NAMALWA (cell line): Measurements from ENCODE around the gene KCNJ4.

Experiments used
- DNase-seq: peaks from one replicate; pipeline ENCODE4 v3.0.0-alpha.2; 2015; ENCODE audit warnings: low spot score

Gene KCNJ4

GRCh38 chr22:38429499-38430068, 25.4 kb downstream of the KCNJ4 start:
- DNase-seq: no peak

DNA sequence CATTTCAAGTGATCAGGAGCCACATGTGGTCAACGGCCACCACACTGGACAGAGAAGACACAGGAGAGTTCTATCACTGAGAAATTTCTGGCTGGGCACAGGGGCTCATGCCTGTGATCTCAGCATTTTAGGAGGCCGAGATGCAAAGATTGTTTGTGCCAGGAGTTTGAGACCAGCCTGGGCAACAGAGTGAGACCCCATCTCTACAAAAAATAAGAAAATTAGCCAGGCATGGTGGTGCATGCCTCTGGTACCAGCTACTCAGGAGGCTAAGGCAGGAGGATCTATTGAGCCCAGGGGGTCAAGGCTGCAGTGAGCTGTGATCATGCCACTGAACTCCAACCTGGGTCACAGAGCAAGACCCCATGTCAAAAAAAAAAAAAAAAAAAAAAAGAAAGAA, 26.3 kb downstream of the KCNJ4 start:
- DNase-seq: no peak

DNA sequence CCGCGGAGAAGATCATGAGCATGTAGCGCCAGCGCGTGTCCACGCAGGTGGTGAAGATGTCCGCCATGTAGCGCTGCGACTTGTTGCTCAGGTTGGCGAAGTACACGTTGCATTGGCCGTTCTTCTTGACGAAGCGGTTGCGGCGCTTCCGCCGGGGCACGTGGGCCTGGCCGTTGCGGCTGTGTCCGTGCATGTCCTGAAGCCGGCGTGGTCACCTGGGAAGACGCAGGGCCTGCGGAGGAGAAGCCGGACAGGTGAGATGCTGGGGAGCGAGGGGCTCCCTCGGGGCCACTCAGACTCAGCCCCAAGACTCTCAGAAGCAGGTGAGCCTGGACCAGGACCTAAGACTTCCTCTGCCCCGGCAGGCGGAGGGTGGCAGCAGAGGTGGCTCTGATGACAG, 27.1 kb downstream of the KCNJ4 start:
- DNase-seq: no peak

DNA sequence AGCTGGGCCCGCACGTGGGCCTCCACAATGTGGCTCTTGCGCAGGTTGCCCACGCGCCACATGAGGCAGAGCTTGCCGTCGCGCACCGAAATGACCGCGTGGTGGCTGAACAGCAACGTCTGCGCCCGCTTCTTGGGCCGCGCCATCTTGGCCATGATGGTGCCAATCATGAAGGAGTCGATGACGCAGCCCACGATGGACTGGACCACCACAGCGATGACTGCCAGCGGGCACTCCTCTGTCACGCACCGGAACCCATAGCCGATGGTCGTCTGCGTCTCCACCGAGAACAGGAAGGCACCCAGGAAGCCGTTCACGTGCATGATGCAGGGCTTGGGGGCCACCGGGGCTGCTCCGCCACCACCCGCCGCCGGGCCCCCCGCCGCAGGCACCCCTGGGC, 27.5 kb downstream of the KCNJ4 start:
- no peak for DNase-seq

- DNase-seq: no peak
These were observed 28.4 kb downstream of the KCNJ4 start for GRCh38 chr22:38426628-38427027.

DNA sequence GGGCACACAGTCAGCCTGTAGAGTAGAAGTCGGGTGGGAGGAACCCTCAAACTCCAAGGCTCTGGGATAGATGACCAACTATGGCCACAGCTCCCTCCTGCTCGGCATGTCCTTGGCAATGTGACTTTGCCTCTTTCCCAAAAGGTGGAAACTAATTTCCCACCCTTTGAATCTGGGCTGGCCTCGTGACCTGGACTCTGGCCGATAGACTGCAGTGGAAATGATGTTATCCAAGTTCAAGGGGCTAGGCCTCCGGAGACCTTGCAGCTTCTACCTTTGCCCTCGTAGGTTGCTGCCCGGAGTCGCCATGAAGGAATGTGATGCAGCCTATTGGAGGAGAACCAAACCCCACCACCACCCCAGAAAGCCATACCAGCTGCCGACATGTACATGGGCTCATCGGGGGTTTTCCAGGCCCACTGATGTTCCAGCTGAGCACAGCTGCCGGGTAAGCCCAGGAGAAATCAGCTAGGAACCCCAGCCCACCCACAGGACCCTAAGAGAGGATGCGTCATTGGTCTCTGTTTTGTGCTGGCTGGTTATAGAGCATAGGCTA, 30.4 kb downstream of the KCNJ4 start:
- DNase-seq: no peak

GRCh38 chr22:38423512-38424503, 31.2 kb downstream of the KCNJ4 start:
- no peak for DNase-seq

GRCh38 chr22:38422611-38423511, 32.1 kb downstream of the KCNJ4 start:
- no peak for DNase-seq

DNA sequence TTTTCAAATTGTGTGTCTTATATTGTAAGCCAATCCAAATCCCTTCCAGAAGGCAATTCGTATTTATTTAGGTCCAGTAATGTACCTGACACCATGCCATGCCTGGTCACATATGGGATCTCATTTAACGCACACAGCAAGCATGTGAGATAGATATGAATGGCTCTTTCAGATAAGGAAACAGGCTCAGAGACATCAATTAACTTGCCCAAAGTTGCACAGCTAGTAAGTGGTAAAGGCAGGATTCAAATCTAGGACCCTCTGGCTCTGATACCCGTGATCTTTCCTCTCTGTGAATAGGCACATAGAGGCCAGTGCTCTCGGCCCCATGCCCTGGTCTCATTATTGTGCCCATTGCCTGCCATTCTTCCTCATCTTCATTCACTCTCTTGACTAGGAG, 34.3 kb downstream of the KCNJ4 start:
- no peak for DNase-seq

- no peak for DNase-seq
These were observed 35.2 kb downstream of the KCNJ4 start for GRCh38 chr22:38419858-38420160.

DNA sequence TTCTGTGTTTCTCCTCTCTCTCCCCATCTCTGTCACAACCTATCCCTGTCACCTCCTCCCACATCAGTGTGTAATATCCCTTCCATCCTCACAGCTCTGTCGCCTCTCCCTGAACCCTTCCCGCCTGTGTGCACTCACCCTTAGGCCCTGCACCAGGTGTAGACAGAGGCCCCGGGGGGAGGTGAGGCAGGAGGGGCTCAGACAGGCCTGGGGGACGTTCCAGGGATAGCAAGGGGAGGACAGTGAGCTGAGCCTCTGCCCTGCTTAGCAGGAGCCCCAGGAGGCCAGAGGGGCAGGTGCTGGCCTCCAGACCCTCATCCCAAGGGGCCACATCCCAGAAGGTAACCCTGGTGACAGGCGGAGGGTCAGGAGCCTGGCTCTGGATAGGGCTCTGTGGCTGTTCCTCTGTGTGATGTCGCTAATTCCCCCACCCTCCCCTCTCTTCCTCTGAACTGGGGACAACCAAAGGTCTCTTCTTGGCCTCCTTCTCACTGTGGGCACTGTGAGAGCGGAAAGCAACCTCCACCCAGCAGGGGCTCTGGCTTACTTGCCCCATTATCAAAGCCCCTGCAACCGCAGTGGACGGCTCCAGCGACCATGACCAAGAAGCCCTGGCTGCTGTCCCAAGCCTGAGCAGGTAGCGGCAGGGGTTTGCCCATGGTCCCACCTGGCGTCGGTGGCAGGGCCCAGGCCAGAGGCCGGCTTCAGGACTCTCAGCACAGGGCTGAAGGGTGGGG, 35.7 kb downstream of the KCNJ4 start:
- no peak for DNase-seq

DNA sequence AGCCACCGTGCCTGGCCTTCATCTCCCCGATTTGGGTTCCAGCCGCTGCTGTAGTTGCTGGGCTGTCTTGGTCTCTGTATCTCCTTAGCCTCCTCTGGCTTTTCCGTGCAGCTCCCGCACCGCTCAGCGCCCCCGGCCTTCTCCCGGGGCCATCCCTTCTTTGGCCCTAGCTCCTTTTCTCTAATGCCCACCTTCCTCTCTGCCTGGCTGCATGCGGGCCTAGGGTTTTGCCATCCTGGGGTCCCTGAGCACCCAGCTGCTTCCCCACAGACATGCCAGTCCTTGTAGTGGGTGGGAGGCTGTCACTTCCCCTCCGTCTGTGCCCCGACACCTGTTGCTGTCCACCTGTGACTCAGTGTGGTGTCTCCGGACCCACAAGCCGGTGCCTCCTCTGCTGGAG, 36.4 kb downstream of the KCNJ4 start:
- no peak for DNase-seq

- no peak for DNase-seq
These were observed 37.5 kb downstream of the KCNJ4 start for GRCh38 chr22:38417252-38418060.

- no peak for DNase-seq
These were observed 38.3 kb downstream of the KCNJ4 start for GRCh38 chr22:38416621-38417251.

DNA sequence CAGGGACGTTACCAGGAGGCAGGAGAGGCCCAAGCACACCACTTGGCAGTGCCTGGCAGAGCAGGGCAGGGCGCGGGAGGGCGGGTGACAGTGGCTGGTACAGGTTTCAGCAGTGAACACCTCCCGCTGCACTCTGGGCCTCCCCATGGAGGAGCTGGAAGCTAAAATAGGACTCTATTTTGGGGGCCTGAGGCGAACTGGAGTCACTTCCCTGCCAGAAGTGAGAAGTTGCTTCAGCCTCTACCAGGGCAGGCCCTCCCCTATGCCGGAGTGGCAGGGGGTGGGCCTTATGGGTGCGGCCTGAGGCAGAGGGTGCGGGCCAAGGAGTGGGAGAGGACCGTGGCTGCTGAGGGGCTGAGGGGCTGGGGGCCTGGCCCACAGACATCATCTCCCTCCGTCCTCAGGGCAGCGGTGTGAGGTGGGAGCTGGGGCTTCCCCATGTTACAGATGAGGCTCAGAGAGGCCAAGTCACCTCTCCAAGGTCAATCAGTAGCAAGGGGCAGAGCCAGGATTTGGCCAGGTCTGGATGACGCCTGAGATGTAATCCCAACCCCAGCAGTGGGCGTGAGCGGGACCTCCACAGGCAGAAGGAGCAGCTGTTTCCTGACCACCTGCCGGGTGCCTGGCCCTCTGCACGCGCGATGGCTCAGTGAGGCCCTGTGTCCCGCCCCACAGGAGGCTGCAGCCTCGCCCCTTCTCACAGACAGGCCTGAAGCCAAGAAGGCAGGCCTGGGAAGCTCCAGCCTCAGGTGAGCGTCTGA, 39.3 kb downstream of the KCNJ4 start:
- no peak for DNase-seq

- no peak for DNase-seq
These were observed 40.0 kb downstream of the KCNJ4 start for GRCh38 chr22:38415046-38415445.

DNA sequence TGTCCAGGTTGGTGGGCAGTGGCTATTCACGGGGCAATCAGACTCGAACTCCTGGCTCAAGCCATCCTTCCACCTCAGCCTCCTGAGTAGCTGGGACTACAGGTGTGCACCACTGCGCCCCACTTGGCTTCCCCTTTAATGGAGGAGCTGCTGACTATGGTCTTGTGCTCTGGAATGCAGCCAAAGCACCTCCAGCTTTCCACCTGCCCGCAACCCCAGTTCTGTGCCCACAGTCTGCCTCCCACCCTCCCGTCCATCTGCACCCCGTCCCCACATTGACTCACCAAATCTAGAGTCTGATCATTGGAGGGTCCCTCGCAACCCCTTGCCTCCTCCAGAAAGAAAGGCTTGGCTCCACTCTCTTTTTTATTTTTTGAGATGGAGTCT, 41.0 kb downstream of the KCNJ4 start:
- DNase-seq: no peak

GRCh38 chr22:38413085-38414008, 41.7 kb downstream of the KCNJ4 start:
- no peak for DNase-seq
